ENCODE results near the gene LRRC7.

DNA sequence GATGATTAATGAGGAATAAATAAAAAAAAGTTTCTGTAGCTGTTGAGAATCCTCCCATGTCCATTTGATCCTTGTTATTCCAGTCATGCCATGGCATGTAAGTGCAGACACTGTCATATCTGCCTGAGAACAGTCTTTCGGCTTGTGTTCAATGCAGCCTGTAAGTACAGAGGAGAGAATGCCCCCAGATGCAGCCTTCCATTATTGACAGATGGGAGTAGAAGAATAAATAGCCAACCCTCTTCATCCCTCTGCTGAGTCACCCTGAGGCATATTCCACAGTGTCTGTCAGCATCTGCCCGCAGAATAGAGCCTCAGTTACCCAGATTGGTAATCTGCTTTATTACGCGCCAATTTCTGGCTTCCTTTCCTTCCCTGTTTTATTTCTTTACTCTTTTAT is 139.4 kb downstream of the LRRC7 start:
- TF ChIP-seq, protein P1, sequence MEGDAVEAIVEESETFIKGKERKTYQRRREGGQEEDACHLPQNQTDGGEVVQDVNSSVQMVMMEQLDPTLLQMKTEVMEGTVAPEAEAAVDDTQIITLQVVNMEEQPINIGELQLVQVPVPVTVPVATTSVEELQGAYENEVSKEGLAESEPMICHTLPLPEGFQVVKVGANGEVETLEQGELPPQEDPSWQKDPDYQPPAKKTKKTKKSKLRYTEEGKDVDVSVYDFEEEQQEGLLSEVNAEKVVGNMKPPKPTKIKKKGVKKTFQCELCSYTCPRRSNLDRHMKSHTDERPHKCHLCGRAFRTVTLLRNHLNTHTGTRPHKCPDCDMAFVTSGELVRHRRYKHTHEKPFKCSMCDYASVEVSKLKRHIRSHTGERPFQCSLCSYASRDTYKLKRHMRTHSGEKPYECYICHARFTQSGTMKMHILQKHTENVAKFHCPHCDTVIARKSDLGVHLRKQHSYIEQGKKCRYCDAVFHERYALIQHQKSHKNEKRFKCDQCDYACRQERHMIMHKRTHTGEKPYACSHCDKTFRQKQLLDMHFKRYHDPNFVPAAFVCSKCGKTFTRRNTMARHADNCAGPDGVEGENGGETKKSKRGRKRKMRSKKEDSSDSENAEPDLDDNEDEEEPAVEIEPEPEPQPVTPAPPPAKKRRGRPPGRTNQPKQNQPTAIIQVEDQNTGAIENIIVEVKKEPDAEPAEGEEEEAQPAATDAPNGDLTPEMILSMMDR (IDR thresholded peaks at IDR 0.05): no peak
- TF ChIP-seq POLR2A (IDR thresholded peaks at IDR 0.05): no peak
